GM19239 (cell line): ENCODE measurements around the gene ESR1.
"Not testable (repeated sequence)": the region's sequence is repeated elsewhere in the genome, so short reads cannot be mapped to it uniquely, and the experiment has no call there.

Experiments
- DNase-seq: peaks from one replicate; pipeline ENCODE4 v3.0.0; 2011; ENCODE audit warnings: low spot score; ENCODE audit not compliant: insufficient read length
- FAIRE-seq: peaks from 2 replicates; lab custom pipeline; 2011; peaks lifted over from hg19 to GRCh38; lab: Jason Lieb, UNC

The ESR1 gene

GRCh38 chr6:152026744-152027143 is 219.3 kb downstream of the ESR1 start:
- not testable (repeated sequence) for DNase-seq, FAIRE-seq

GRCh38 chr6:152033765-152034164 is 226.3 kb downstream of the ESR1 start:
- not testable (repeated sequence) for FAIRE-seq, DNase-seq

- FAIRE-seq, result no peak
- DNase-seq, result no peak
These were observed 227.1 kb downstream of the ESR1 start for GRCh38 chr6:152034631-152035030.

GRCh38 chr6:152046118-152046517 is 238.6 kb downstream of the ESR1 start:
- DNase-seq (no peak), FAIRE-seq (no peak)

- DNase-seq (no peak), FAIRE-seq (no peak)
These were observed 241.4 kb downstream of the ESR1 start for GRCh38 chr6:152048921-152049320.

GRCh38 chr6:152049502-152049901 is 242.0 kb downstream of the ESR1 start:
- DNase-seq (no peak), FAIRE-seq (no peak)

GRCh38 chr6:152050451-152051195 is 243.1 kb downstream of the ESR1 start:
- FAIRE-seq (no peak), DNase-seq (no peak)

- FAIRE-seq (no peak), DNase-seq (no peak)
These were observed 244.6 kb downstream of the ESR1 start for GRCh38 chr6:152052061-152052460.

- FAIRE-seq (no peak), DNase-seq (no peak)
These were observed 245.8 kb downstream of the ESR1 start for GRCh38 chr6:152053332-152053731.

GRCh38 chr6:152054441-152054840 is 247.0 kb downstream of the ESR1 start:
- DNase-seq (no peak), FAIRE-seq (no peak)

- FAIRE-seq, result no peak
- no peak for DNase-seq
These were observed 248.0 kb downstream of the ESR1 start for GRCh38 chr6:152055517-152055916.

GRCh38 chr6:152057832-152058498 is 250.5 kb downstream of the ESR1 start:
- FAIRE-seq, result no peak
- no peak for DNase-seq

GRCh38 chr6:152059909-152060308 is 252.4 kb downstream of the ESR1 start:
- FAIRE-seq (no peak), DNase-seq (no peak)

- FAIRE-seq, result no peak
- no peak for DNase-seq
These were observed 255.0 kb downstream of the ESR1 start for GRCh38 chr6:152062476-152062875.

GRCh38 chr6:152063170-152063921 is 255.9 kb downstream of the ESR1 start:
- DNase-seq (no peak), FAIRE-seq (no peak)

- FAIRE-seq (no peak), DNase-seq (no peak)
These were observed 261.3 kb downstream of the ESR1 start for GRCh38 chr6:152068622-152069261.

- DNase-seq (no peak), FAIRE-seq (no peak)
These were observed 263.1 kb downstream of the ESR1 start for GRCh38 chr6:152070556-152070955.

- DNase-seq, result no peak
- FAIRE-seq, result no peak
These were observed 263.8 kb downstream of the ESR1 start for GRCh38 chr6:152071318-152071717.

- FAIRE-seq, result no peak
- DNase-seq, result no peak
These were observed 264.4 kb downstream of the ESR1 start for GRCh38 chr6:152071843-152072242.

- FAIRE-seq, DNase-seq: not testable (repeated sequence)
These were observed 268.8 kb downstream of the ESR1 start for GRCh38 chr6:152076242-152076641.

- FAIRE-seq, result no peak
- DNase-seq, result no peak
These were observed 270.5 kb downstream of the ESR1 start for GRCh38 chr6:152078001-152078400.
